AG10803 (cell line): ENCODE measurements around the gene BNC2.

Source experiments
- DNase-seq: peaks from one replicate; pipeline ENCODE4 v3.0.0; 2010; ENCODE audit warnings: low read depth
- H3K4me3 ChIP-seq: 2 replicates; pipeline ENCODE4 v1.5.1; 2011; ENCODE audit warnings: mild to moderate bottlenecking, low read length, control low read depth
- TF ChIP-seq, protein P1 (sequence below): conservative IDR thresholded peaks from 2 replicates; pipeline ENCODE4 v1.5.1; 2011; ENCODE audit warnings: mild to moderate bottlenecking, low read length, control low read depth, inconsistent platforms

BNC2 gene

DNA sequence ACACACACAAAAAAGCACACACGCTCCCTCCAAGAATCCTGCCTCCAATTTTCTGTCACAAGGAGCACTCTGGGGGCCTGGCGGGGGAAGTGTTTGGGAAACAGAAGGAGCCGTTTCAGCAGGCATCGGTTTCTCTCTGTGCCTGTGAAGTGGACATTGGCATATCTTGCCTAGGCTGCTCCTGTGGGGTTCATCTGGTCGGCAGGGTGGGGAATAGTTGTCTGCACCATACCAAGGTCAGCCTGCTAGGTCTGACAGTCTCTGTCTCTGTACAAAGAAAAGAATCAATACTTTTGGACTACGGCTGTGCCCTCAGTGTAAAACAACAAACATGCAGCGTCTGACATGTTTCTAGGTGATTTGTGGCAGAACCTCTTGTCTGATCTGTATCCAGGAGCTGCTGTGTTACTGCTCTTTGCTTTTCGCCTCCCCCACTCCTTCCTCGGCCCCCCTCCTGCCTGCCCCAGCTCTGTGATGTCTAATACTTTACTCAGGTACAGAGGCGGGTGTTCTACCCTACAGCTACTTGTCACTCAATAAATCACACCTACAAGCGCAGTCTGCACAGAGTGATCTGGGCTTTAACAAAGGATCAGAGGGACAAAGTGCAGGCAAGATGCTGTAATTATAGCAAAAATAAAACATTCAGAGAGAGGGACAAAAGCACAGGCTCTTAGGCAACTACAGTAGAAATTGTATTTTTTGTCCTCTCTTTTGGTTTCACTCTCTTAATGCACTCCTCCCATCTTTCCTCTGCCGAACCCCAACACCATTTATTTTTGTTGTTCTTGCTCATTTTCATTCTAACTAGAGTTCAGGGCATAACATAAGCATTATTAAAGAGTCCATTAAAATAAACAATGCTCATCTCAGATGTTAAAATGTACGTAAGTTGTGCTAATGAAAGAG, 216.7 kb downstream of the BNC2 start:
- H3K4me3 ChIP-seq, result peak overlapping the region; percentile 4; the same call in 1 of the 2 replicates
- DNase-seq, result no peak
- TF ChIP-seq, protein P1, sequence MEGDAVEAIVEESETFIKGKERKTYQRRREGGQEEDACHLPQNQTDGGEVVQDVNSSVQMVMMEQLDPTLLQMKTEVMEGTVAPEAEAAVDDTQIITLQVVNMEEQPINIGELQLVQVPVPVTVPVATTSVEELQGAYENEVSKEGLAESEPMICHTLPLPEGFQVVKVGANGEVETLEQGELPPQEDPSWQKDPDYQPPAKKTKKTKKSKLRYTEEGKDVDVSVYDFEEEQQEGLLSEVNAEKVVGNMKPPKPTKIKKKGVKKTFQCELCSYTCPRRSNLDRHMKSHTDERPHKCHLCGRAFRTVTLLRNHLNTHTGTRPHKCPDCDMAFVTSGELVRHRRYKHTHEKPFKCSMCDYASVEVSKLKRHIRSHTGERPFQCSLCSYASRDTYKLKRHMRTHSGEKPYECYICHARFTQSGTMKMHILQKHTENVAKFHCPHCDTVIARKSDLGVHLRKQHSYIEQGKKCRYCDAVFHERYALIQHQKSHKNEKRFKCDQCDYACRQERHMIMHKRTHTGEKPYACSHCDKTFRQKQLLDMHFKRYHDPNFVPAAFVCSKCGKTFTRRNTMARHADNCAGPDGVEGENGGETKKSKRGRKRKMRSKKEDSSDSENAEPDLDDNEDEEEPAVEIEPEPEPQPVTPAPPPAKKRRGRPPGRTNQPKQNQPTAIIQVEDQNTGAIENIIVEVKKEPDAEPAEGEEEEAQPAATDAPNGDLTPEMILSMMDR, result no peak

DNA sequence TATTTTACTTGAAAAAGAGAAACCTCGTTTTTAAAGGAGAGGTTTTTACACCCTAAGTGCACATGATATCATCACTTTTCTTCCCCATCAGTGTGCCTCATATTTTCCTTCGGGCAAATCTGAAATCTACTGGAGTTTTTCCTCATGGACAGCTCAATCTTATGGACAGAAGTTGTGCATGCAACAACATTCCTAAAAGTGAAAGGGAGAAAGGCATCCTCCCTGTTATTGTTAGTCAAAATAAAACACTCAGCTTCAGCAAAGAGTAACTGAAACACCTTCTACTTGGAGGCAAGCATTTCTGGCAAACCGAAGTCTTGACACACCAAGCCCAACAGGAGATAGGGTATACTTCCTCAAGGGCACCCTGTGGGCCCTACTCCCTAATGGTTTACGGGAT, 217.9 kb downstream of the BNC2 start:
- H3K4me3 ChIP-seq, result no peak overlapping the region
- TF ChIP-seq, protein P1, result no peak
- DNase-seq, result no peak

DNA sequence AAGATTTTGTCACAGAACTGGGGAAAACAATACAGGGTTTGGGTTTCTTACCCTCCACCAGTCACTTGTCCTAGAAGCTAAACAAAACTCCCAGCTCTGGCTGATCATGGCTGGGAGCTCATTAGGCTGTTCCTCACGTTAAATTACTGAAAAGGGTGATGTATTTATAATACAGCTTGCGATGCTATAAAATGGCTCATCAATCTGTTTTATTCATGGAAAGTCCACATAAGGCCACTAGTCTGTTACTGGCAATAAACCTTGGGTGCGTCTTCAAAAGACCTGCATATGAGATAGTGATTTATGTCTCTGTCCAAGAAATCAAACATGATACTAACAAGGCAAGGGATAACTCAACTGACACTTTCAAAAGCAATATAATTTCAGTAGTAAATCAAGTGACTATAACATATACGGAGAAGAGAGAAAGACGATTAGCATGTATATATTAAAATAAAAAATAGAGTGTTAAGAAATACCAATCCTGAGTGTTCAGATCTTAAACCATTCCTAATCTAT, 219.0 kb downstream of the BNC2 start:
- no peak overlapping the region for H3K4me3 ChIP-seq
- DNase-seq, result no peak
- TF ChIP-seq, protein P1, result no peak

DNA sequence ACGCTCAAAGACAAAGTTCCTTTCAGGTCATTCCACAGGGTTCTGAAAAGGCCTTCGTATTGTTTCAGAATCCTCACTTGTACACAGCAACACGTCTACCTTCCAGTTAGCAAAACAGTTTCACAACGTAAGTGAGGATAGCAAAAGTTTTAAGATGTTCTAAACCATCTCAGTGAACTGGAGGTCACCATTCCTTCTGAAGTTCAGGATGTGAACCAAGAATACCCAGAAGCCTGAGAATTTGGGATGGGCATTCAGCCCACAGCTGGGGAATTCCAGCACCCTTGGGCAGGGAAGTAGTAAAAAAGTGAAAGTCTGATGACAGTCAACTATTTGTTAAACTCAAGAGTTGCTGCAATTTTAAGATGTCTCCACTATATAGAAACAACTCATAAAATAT, 224.5 kb downstream of the BNC2 start:
- peak; percentile 49 for DNase-seq
- TF ChIP-seq, protein P1, result no peak
- H3K4me3 ChIP-seq, result no peak overlapping the region

DNA sequence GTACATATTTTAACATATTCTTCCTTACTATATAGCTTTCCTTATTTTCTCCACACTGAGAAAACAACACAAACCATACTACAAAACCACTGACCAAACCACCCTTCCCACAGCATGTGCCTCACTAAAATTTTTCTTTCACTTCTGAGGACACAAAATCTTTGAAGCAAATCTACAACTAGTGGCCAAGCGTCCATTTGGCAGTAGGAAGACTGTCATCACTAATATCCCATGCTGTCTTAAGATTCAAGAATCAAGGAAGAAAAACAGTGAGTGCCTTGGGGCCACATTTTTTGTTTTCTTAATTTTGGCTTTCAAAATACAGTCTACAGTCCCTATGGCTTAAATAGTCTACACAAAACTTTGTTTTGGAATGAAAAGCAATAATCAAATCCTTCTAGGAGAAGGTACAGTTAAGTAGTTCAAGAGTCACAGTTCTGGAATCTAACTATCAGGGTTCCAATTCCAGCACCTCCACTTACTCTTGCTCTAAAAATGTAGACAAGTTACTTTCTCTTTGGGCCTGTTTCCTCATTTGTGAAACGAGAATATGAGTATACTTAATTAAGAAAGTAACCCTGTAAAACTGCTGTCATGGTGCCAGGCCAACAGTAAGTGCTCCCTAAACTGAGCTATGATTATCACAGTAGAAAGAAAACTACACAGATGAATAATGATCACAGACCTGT, 227.9 kb downstream of the BNC2 start:
- TF ChIP-seq, protein P1, result no peak
- no peak overlapping the region for H3K4me3 ChIP-seq
- peak; percentile 52 for DNase-seq

DNA sequence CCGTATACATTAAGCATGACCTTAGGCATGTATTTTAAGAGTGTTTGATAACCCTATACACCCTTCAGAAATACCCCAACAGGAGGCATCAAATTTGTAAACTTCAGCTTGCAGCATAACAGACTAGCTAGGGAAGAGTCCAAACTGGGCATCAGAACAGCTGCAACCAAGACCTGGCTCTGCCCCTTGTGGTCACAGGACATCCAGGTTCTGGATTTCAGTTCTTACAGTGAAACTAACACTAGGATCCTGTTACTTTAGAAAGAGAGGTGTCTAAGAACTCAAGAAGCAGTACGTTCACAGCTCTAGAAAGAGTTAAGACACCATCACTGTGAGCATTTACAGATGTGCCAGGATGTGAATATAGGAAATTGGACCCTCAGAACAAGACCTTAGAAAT, 229.8 kb downstream of the BNC2 start:
- TF ChIP-seq, protein P1, result no peak; the same call in 1 of the 2 replicates
- no peak overlapping the region for H3K4me3 ChIP-seq
- no peak for DNase-seq
